Effector CD4-positive, alpha-beta T cell (primary cell): ENCODE measurements around the gene SYCP3. TPM values are rescaled to one million over a fixed set of nuclear protein-coding genes. Genes with fewer than 3 reads are reported as not detected.

Experiments
- DNase-seq: peaks from one replicate; pipeline ENCODE4 v3.0.0-alpha.2; 2020
- total RNA-seq: gene quantifications from one replicate; lab custom pipeline; 2026; lab: John Stamatoyannopoulos, UW

SYCP3 gene
- total RNA-seq: not detected

DNA sequence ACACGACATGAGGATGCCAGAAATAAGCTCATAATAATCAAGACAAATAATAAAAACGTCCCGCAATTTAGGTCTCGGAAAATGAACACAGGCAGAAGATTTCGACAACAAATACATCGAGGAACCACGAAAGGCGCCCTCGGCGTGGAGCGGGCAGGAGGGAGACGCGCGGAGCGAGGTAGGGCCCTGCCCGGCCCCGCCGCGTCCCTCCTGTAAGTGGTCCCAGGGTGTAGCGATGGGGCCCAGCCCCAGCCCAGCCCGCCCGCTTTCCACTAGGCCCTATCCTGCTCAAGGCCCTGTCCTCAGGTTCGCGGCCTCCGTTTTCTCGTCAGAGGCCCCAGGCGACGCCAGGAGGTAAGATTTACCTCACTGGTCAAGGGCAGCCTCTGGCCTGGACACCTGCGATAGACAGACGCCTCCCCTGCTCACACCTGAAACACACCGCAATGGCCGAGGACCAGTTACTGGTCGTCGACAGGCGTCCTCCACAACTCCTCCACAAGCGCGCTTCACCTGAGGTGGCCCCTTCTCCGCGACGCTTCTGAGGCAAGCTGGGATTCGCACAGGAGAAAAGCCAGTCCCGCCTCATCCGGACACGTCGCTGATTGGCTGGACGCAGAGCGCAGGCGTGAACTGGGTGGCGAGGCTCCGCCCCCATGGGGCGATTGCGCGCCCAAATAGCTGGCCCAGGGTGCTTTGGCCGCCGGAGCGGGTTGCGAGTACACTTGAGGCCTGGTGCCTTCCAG lies at the start of gene SYCP3:
TSS of gene SYCP3 (minus strand) at position 543 of the 746 bp plus-strand sequence. CDS start 1,527 bp downstream, outside the sequence.
- no peak for DNase-seq

DNA sequence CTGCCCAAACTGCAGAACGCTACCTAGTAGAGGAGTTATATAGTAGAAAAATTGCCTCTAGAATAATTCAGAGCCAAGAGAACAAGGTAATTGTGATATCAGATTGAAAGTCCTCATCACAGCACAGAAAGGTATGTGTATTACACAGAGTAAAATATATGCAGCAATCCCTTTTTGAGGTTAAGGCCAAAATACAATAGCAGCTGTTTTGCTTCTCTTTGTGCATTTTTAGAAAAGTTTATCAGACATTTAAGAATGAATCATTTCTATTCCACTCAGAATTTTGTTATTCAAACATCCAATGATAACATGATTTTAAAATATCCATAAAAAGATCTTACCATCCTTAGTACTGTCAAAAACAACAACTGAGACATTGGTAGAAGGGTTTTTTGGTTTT lies 46.4 kb upstream of the SYCP3 start:
- DNase-seq: no peak

DNA sequence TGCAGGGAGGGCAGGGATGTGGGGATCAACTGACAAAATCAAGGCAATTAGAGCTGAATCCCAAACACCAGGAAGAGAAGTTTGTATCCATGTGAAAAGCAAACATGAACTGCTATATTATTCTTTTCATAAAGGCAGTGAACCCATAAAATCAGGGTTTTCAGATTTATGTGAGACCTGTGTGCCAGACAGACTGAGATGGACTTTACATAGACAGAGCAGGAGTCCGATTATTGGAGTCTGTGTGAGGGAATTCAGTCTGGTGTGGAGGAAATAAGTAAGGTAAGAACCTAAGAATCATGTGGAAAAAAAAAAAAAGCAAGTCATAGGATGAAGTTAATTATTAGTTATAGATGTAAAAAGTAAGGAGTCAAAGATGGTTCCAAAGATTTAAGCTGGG lies 45.1 kb upstream of the SYCP3 start:
- DNase-seq: no peak

DNA sequence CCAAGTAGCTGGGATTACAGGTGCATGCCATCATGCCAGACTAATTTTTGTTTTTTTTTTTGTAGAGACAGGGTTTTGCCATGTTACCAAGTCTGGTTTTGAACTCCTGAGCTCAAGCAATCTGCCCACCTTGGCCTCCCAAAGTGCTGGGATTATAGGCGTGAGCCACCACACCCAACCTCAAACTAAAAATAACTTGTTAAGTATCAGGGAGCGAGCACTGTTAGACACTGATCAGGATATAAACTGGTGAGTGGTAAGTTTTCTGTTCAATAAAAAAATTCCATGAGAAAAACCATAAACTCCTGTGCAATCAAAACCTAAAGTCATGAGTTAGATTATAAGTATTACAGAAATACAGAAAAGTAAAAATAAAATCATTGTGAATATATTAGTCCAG lies 44.6 kb upstream of the SYCP3 start:
- DNase-seq: no peak

DNA sequence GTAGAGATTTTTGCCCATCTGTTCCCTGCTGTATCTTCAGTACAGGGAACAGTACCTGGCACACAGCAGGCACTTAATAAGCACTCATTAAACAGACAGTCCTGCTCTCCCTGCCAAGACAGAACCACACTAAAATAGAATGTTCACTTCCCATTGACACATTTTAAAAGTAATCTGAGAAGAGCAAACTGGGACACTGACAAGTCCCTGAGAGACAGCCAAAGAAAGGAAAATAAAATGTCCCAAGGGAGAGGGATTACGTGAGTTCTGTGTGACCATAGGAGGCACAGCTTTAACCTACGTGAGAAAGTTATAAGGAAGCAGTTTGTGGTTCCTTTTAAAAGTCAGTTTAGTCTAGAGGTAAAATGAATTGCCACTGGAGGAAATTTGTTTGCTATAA lies 43.9 kb upstream of the SYCP3 start:
- DNase-seq: no peak

DNA sequence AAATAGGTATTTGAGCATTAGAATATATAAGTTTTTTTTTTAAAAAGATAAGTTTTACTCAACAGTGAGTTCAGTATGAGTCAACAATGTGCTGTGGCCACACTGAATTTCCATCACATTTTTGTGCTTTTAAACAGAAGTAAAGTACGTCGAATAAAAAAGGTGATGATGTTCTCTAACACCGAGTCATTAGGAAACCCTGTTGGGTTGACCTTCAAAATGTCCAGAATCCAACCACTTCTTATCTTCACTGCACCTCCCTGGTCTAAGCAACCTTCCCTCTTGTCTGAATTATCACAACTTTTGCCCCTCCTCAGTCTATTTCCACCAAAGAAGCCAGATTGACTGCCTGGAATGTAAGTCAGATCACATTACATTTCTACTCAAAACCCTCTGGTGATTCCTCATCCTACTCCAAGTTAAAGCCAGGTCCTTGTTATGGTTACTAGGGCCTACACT lies 43.0 kb upstream of the SYCP3 start:
- DNase-seq: no peak

DNA sequence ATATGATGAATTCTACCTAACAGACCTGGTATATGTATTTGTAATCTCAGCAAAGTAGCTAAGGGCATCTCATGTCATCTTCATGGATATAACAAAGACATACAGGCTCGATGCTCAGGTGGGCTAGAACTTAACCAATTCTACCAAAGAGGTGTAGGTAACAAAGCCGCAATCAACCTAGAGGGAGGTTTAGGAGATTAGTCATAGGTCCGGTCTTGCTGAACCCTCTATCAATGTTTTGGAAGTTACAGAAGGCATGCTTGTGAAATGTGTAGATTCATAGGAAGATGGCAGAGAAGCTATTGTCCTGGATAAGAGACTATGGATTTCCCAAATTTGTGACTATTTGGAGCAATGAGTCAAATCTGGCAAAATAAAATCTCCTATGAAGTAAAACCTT lies 42.6 kb upstream of the SYCP3 start:
- DNase-seq: no peak

DNA sequence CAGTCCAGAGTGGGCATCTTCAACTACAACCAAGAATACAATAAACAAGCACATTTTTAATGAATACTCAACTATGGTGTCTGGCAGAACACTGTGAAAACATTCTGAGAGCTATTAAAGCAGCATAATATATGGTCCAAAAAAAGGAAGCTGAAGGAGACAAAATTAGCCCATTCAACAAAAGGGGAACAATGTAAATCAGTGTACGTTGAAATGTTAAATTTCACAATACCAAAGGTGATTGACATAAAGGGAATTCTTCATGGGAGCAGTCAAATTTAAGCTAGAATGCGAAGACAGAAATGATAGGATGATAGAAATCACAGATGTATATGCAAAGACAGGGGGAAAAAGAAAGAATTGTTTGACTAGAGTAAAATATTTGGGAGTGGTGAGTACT lies 41.3 kb upstream of the SYCP3 start:
- no peak for DNase-seq

DNA sequence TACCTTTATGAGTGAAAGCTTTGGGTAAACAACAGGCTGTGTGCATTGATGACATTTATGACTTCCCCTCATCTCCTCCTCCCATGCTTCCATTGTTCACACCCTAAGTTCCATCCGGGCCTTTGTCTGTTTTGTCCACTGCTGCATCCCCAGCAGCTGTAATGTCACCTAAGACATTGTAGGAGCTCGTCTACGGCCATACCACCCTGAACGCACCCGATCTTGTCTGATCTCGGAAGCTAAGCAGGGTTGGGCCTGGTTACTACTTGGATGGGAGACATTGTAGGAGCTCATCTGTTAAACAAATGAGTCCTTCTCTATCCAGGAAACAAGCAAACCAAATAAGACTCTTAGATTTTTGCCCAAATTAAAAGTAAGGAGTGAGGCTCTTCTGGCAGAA lies 40.4 kb upstream of the SYCP3 start:
- no peak for DNase-seq

DNA sequence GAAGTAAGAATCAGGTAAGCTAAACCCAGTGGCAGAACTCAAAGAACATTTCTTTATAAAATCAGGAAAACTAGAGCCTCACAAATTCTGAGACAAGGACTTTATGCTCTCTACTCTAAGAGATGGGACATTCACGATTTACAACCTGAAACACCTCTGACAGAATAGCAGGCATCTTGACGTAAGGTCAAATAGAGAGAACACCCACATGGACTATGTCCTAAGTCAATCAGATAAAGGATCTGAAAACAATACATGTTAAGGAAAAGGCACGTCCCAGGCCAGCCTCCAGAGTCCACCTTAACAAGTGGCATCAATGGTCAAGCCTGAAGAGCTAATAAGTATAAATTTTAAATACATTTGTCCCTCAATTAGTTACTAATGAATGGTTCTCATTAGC lies 39.9 kb upstream of the SYCP3 start:
- DNase-seq: no peak

DNA sequence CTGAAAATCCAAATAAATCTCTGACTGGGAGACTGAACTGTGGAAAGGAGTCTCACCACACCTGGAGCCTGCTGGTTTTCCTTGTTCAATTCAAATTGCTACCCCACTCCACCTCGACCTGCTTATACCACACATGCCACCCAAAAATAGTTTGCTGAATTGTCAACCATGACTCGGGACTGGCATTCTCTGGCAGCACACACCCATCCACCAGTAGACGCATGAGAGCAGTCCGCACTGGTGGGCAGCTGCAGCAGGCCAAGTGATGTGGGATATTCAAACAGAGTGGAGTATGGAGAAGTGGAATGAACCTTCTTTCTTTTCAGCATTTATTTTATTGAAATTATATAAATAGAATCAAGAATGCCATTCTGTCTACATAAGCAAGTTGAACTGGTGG lies 38.7 kb upstream of the SYCP3 start:
- no peak for DNase-seq

DNA sequence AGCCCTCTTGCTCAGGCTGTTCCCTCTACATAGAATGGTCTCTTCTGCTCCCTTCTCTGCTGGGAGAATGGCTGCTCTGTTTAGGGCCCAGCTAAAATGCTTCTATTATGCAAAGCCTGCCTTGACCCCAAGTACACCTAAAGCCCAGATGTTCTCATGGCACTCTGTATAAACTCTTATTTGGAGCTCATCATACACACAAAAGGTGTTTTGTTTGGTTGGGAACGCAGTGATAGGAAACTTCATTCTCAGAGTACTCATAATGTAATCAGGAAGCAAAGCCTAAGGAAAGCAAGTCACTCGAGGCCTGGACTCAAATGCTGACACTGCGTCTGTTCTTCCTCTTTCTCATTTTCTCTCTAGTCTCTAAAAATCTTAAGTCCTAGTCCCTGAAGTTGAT lies 38.2 kb upstream of the SYCP3 start:
- DNase-seq: no peak

DNA sequence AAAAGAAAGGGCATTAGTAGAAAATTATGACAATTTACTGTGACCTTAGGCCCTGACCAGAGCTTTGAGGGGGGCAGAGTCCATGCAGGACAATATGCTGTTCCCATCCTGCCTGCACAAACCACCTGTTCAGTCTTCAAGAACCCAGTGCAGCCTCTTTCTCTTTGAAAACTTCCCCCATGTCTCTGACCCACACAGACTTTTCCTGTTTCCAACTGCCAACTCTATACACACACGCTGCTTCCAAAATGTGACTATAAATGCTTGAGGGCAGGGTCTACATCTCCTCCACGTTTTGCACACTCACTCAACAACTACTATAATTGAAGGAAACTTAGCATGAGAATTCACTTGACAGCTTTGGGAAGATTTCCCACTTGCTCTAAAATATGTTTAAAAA lies 36.6 kb upstream of the SYCP3 start:
- no peak for DNase-seq

DNA sequence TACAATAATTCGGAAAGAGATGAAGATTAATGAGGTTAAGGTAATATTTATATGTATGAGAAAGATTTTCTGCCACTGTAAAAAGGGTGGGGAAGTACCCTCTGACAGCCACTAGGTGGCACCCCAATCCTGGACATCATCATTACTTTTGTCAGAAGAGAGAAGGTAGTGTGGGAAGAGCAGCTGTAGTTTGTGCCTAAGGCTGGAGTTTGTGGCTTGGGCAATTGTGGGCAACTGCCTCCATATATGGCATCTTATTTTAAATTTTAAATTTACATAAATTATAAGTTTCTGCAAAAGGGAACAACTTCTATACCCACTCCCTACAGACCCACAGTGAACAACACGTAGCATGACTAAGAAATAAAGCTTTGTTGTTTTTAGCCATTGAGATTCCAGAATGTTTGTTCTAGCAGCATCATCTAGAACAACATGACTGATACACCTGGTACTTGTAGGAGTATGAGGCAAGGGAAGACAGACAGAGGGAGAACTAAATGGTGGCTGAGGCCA lies 34.4 kb upstream of the SYCP3 start:
- DNase-seq: peak; percentile 51

DNA sequence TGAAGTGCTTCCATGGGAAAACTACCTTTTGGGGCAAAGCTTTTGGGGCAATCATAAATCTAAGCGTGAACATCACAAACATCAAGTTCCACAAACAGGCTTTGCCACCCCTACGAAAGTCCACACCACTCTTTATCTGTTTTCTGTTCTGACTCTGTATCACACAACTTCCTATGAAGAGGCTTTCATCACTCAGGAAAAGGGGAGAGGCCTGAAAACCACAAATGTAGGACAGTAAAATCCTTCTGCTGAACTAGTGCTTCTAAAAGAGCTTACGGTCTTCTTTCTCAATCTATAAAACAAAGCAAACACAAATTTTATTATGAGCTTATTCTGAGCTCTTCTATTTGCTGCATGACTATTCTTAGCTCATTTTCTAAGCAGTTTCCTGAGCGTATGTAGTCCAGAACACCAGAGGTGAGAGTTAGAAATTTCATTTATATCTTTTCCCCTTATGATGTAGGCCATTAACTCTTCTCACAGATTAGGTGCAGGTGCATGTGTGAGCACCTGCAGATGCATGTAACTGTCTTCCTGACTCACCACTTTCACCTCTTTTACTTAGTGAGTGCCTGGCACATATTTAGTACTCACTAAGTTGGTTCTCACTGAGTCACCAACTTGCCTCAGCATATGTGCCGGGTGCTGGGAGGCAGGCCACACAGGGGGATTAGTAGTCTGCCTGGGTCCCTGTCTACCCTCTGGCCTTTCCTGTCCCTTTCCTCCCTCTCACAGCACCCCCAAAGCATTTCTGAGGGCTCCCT lies 32.9 kb upstream of the SYCP3 start:
- DNase-seq: no peak

DNA sequence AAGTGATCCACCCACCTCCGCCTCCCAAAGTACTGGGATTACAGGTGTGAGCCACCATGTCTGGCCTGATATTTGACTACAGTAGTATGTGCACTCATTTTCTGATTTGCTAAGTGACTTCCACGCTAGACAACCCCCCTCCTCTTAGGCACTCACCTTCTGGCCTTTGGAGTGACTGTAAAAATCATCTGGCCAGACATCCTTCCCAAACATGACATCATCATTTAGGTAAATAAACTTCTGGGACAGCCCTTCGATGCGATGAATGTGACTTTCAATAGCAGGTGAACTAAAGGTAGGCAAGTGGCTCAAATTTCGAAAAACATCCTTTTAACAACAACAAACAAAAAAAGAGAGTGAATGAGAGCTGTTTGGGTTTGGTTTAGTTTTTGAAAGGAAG lies 30.6 kb upstream of the SYCP3 start:
- no peak for DNase-seq

DNA sequence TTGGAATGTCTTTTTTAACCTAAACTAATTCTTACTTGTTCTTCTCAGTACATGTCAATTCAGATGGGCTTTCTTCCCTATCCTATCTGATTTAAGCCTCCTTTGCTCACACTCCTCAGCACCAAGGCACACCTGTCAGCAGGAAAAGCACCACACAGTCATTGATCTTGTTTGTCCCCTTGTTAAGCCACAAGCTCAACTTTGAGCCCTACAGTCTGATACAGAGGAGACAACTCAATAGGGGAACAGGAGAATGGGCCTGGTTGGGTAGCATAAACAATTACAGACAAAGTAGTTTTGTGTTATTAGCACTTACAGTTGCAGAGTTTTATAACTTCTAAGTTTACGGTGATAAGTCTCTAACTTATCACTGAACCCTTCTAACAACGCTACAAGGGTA lies 29.5 kb upstream of the SYCP3 start:
- DNase-seq: no peak

DNA sequence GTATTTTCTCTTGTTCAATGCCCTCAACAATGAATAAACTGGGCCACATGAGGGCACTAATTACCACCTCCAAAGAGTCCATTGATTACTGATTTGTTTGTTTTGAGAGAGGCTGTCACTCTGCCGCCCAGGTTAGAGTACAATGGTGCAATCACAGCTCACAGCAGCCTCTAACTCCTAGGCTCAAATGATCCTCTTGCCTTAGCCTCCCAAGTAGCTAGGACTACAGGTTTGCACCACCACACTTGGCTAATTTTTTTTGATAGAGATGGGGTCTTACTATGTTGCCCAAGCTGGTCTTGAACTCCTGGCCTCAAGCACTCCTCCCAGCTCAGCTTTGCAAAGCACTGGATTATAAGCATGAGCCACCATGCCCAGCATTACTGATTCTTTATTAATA lies 28.3 kb upstream of the SYCP3 start:
- no peak for DNase-seq

DNA sequence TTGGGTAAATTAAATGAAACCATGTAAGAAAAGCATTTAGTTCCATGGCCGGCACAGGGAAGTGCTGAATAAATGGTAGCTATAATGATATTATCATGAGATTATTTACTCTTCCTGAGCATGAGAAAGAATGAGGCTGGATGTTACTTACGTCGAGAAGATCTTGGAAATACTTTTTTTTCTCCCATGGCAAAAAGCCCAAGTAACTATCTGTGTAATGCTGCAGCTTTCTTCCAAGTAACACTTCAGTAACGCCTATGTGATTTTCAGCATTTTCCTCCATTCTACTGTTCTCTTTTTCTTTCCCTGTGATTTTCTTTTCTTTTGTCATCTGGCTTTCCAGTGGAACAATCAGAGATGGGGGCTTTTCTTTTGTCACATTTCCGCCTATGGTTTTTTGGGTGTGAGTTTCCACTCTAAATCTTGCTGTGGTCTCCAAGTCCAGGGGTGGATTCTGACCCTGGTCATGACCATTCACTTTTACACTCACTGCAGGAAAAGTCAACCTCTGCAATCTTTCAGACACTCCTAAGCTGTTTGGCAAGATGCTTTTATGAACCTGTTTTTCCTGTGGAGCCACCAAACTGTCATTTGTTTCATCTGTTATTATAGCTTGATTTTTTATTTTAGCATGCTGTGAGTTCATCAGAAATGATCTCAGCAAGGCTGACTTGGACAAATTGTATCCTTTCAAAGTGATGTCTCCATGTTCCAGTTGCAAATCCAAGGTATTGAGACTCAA lies 25.0 kb upstream of the SYCP3 start:
- DNase-seq: no peak

DNA sequence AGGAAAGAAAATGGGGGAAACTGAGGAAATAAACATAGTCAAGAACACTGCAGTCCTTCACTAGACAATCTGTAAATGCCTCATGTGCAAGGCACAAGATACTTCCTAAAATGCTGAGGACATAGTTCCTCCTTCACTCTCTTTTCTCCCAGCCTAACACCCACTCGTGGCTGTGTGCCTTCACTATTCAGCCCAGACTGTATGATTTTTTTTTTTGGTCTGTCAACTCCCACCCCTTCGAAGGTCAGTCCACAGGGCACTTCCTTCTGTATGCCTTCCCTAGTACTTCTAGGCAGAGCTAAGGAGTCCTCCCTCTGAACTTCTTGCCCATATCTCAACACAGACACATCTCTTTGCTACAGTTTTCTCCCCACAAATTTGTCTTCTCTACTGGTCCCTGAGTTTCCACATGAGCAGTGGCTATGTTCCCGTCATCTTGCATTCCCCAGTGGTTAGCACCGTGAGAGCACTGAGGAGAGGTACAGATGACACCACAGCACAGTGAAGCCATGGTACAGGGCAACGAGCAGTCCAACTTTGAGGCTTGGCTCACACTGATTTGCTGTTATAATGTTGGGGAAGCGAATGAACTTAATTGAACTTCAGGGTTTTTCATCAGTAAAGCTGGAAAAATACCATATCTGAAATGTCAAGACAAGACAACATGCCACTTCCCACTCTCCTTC lies 24.1 kb upstream of the SYCP3 start:
- no peak for DNase-seq

DNA sequence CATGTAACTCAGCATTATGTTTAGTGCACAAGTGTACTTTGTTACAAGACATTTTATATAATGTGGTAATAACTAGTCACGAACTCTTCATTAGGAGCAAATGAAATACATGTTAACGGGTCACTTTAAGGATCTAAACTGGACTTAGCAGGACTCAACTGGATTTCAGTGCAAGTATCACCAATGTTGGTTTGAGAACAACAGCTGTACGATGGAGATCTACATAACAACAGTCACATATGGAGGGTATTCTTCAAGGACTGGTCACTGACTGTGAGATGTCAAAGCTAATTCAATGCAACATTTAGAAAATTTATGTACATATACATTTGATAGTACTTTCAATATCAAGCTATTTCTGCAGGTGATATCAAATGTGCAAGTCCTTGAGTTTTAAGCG lies 22.5 kb upstream of the SYCP3 start:
- DNase-seq: no peak

DNA sequence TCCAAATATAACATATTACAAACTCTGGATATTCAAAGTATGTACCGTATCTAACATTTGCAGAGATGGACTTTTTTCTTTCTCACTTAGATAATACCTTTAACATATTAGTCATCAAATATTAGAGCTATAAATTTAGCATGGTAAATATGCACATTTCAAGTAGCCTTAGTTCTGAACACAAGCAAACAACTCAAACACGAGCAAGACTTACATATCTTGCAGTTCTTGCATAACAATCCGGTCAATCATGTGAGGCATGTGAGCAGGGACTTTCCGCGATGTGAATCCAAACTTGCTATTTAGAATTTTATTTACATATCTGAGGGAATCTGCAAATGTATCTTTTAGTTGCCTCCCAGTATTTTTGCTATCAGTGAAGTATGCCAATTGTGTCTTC lies 22.1 kb upstream of the SYCP3 start:
- DNase-seq: no peak
